ENCODE measurements around the gene FICD.
"Not testable (repeated sequence)": the region's sequence is repeated elsewhere in the genome, so short reads cannot be mapped to it uniquely, and the experiment has no call there.

Gene FICD

DNA sequence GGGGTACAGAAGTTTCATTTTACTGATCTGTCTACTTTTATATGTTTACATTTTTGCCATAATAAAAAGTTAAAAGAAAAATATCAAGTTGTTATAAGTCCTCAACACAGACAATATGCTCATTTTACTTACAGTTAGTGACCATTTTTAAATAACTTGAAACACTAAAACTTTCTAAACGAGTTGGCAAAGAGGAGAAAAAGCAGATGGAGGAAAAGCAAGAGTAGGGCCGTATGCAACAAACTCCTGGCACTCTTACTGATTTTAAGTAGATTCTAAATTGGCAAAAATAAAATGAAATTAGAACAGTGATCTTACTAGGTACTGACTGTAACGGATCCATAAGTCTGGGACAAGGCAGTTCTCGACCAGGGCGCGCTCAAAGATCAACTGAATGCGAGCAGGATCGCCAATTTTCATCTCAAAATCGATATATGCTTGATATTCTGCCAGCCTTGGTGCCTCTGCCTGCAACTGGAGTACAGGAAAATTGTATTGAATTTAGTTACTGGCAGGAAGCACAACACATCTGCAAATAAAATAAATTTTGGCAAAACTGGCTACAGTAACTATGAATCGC, 23.6 kb downstream of the FICD start:
- DNase-seq: no peak

DNA sequence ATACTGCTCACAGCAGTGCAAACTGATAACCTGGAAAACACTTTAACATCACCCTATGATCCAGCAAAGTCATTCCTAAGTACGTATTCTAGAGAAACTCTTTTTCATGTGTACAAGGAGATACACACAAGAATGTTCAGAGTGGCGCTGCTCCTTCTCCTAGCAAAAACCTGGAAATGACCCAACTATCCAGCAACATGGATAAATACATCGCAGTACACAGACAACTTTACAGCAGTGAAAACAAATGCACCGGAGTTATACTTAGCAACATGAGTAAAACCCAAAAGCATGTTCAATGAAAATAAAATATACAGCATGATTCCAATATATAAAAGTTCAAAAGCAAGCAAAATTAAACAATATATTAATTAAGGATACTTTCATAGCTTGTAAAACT, 27.2 kb downstream of the FICD start:
- DNase-seq: no peak

DNA sequence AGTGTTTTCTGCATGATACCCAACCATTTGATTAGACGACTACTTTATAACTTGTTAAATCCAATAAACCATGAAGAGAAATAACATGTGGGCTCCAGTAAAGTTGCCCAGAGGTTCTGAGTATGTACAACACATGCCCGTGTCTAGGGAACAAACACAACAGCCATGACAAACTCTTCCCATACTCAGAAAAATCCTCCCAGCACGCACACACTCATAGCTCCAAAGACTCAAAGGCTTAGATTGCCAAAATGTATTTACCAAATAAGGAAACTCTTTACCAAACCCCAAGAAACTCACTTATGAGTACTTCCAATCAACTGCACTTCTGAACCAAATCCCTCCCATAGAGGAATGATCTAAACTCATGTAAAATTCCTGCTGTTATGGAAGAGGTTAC, 28.6 kb downstream of the FICD start:
- no peak for DNase-seq

DNA sequence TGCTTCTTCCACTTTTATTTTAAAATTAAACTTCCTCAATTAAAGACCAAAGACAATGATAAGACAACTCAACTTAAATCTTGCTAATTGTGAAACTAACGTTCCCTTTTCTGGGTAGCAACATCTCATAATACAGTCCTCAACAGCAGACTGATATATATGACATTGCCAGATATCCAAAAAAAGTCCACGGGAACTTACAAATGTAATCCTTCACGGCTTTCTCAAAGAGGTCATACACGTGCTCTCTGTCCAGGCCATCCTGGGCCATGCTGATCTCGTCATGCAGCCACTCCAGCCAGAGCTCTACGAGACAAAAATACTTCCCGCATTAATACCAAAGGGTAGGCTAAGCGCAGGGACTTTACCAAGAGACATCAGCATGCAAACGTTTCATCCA, 32.6 kb downstream of the FICD start:
- no peak for DNase-seq

DNA sequence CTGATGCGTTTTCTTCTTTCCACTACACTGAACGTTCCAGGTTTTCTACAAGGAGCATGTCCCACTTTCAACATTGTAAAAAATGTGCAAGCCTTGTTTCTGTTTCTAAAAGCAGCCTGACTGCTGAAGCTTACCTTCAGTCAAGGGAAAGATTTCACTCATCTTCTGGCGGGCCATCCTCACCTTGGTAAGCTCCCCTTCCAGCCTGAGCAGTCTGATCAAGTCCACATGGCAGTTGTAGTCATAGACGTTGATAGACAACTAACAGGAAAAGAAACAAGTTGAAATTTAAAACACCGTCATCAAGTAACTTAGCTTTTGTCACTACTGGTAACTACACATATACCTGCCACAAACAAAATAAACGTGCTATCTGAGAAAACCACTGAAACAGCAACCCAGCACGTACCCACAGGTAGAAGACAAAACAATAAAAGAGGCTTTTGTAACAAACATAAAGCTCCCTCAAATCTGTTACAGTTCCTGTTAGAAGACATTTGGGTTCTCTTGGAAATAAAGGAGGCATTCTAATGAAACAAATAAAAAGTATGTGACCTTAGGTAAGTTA, 34.0 kb downstream of the FICD start:
- DNase-seq: no peak

DNA sequence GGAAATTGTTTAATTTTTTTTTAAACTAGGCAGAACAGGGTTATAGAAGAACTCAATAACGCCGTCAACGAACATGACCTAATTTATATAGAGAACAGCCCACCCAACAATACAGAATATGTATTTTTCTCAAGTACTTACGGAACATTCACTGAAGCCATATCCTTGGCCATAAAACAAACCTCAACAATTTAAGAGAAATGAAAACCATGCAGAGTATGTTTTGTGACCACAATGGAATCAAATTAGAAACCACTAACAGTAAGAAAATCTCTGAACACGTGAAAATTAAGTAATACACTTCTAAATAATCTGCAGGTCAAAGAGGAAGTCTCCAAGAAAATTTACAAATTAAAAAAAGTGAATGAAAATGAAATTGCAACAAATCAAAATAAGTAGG, 36.5 kb downstream of the FICD start:
- DNase-seq: no peak

DNA sequence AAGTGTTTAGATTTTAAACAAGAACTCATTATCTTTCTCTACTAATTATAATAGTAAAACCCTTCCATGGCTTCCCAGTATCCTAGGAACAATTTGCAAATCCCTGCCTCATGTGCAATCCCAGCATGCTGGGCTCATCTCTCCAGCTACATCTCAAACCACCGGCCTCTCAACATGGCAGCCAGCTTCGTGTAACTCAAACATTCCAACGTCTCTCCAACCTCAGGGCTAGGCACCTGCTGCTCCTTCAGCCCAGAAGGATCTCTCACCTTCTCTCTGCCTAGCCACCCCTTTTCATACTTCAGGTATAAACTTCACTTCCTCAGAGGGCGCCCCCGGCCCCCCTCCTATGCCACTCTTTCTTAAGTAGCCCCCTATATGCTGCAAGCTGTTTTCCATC, 38.7 kb downstream of the FICD start:
- DNase-seq: no peak

DNA sequence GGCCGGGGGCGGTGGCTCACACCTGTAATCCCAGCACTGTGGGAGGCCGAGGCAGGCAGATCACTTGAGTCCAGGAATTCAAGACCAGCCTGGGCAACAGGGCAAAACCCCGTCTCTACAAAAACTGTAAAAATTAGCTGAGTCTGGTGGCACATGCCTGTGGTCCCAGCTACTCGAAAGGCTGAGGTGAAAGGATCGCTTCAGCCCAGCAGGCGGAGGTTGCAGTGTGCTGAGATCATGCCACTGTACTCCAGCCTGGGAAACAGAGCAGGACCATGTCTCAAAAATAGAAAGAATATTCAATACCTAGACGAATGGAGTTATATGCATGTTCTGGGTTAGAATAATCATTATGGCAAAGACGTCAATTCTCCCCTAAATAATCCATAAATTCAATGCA, 40.3 kb downstream of the FICD start:
- not testable (repeated sequence) for DNase-seq

DNA sequence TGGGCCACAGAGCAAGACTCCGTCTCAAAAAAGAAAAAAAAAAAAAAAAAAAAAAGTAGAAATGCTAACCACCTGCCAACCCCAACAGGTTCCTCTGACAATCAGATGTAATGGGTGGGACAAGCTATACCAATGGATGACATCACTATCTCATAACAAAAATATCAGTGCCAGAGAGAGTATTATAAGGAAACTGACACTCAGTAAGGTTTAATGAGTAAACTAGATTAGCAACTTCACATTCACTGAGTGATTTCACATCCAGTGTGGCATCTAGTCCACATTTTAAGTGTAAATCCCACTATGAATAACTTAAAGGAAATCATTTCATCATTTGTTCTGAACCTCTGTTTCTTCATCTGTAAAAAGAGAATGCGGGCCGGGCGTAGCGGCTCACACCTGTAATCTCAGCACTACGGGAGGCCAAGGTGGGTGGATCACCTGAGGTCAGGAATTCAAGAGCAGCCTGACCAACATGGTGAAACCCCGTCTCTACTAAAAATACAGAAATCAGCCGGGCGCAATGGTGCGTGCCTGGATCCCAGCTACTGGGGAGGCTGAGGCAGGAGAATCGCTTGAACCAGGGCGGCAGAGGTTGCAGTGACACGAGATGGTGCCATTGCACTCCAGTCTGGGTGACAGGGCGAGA, 44.1 kb downstream of the FICD start:
- no peak for DNase-seq

DNA sequence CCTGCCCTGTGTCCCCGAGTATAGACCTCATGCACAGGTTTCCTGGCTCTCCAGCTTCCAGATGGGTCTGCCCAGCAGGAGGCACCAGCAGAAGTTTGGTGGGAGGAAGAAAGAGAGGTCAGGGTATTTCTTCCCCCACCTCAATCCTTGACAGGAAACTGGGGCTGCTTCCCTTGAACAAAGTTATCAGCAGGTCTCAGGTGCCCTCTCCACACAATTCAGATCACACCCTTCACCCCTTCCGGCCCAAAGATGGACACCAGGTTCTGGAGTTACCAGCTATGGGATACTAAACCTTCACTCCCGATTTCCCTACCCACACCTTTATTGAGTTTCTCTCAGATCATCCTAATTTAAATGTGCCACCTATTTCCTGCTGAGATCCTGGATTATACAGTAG, 44.7 kb downstream of the FICD start:
- no peak for DNase-seq

DNA sequence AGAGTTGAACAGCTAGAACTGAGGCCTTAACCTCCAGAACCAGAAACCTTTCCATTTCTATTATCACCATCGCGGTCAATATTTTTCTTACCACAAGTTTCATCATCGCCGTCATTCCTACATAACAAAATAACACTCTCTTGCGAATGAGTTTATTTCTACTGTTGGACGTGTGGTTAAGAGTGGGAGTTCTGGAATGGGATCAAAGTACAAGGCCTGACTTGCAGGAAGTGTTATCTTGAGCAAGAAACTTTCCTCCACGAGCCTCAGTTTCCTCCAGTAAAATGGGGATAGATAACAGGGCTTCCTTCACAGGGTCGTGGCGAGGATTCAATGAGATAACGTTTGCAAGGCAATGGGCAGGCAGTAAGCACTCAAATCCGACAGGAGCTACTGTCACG, 45.2 kb downstream of the FICD start:
- DNase-seq: no peak

DNA sequence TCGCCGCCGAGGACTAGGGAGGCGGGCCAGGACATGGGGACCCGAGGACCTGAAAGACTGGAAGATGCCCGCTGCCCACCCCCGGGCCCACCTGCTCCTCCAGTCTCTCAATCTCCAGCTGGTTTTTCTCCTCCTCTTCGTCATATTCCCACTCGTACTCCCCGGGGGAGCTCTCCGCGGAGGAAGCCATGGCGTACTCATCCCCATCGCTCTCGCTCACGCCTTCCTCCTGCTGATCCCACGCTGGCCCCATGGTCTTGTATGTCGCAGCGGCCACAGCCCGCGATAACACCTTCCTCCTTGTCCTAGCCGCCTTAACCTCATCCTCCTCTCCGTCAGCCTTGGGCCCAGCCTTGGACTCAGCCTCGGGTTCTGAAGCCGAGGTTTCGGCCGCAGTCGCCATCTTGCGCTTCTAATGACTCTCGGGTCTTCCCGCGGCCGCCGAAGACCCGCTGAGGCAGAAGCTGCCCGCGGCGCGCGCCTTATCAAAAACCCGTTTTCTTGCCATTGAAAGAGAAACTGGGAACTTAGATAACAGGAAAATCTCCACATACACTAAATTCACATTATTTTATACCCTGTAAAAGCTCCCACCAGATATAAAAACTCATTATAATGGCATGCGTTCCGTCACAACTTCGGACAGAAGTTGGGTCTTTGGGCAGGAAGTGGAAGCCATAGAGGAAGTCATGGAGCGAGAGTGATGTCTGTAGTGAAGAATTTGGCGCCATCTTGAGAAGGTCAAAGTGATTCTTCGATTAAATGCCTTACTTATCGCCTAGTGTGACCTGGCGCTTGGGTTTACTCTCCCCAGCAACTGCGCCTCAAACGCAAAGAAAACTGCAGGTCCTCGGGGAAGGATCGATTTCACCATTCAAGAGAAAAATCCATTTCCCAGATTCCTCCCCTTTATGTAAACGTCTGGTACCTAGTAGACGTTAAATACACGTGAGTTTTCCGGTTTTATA, 46.0 kb downstream of the FICD start, which contains the start of gene SART3:
Gene SART3, minus strand, starts transcription at position 422 of the 968 bp plus-strand sequence. Its CDS starts 19 bp downstream, at position 403.
- DNase-seq: peak; percentile 91

DNA sequence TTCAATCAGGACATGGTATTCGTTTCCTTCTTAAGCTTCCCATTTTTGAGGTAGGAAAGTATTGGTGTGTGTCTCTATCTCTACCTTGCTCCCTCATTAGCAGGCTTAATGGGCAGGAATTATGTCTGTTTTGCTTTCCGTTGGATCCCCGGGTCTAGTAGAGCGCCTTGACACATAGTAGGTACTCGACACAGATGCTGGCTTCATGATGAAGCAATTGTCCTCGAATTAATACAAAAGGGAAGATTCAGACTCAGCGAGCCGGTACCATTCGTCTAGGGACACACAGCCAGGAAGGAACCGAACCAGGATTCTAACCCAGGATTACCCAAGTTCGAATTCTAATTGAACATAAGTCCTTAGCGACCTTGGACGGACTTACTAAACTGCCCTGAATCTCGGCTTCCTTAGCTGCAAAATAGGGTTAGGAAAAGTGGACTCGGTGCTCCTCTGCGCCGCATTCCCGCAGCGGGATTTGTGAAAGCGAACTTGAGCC, 46.8 kb downstream of the FICD start:
- DNase-seq: peak; percentile 48

DNA sequence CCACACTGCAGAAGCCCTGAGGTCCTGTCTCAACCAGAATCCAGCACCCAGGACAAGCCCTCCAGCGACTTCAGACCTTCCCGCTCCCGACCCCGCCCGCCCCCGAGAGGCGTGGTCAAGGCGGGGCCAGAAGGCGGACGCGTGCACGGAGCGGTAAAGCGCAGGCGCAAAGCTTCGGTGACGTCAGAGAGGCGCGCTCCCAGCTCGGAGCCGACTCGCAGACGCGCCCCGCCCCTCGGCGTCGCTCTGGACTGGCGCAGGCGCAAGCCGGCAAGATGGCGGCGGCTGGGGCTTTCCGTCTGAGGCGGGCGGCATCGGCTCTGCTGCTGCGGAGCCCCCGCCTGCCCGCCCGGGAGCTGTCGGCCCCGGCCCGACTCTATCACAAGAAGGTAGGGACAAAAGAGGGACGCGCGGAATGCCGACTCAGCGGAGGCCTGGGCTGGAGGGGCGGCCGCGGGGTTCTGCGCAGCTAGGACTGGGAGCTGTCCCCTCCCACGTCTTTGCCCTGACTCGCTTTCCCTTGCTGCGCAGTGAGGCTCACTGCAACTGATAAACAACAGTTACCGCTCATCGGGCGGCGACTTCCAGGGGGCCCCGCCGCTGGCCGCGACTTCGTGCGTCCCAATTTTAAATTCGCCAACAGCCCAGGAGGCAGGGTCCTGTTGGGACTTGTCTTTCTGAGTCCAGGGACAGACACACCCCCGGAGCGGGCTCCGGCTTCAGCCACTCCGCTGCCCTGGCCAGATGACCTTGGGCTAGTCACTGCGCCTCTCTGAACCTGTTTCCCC, 47.5 kb downstream of the FICD start, which contains the start of gene ISCU:
Gene ISCU, plus strand, starts transcription at position 249 of the 788 bp plus-strand sequence. Its CDS starts 27 bp downstream, at position 276.
- DNase-seq: peak; percentile 91

DNA sequence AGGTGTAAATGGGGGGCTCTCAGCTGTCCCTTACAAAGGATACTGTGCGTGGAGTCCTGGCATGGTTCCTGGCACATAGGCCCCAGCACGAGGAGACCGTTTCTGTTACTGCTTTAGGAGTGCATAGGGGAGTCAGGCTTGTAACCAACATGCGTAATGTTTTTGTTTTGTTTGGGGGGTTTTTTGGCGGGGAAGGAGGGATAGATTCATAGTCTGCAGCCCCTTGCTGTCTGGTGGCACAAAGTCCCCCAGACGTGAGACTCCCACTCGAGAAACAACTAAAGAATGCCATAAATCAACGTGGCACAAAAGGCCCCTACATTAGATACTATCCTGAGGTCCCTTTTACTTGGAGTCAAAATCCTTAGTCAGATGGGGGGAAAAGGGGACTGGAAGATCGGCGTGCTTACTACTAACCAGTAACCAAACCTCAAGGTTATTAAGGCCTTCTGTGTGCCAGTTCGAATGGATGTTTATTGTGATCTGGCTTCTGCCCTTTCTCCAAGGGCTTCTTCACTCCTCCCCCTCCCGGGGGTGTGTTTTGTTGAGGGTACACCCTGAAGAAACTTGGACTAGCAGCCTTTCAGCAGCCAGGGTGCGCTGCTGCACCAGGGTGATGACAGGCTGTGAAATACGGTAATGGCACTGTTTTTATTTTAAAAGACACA, 48.2 kb downstream of the FICD start:
- DNase-seq: peak; percentile 67

DNA sequence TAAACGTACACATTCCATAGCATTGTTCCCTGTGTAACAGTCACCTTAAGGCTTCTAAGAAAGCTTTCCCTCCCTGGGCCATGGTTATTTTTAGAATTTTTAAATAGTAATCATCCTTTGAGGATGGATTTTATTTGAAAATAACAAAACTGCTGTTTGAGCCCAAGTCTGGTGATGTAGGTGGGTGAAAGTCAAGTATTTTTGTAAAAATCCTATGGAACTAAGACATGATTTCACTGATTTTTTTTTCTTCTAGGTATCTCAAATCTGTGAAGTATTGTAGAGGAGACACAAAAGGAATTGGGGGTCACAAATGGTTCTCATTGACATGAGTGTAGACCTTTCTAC, 48.7 kb downstream of the FICD start:
- DNase-seq: no peak

DNA sequence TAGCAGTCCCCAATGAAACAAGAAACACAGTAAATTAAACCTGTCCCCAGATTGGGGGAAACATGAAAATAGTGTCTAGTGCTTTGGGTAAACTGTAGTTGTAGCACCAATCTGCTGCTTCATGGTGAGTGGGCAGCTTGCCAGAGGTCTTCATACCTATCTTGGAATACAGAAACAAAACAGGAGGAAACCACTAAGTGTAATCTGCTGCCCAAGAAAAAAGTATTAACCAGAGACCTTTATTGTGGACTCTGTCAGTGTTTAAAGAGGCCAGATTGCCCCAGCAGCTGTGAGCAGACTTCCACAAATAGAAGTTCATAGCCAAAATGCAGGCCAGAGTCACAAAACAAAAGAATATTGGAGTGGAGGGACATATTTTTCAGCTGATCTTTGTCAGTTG, 49.6 kb downstream of the FICD start:
- DNase-seq: no peak

DNA sequence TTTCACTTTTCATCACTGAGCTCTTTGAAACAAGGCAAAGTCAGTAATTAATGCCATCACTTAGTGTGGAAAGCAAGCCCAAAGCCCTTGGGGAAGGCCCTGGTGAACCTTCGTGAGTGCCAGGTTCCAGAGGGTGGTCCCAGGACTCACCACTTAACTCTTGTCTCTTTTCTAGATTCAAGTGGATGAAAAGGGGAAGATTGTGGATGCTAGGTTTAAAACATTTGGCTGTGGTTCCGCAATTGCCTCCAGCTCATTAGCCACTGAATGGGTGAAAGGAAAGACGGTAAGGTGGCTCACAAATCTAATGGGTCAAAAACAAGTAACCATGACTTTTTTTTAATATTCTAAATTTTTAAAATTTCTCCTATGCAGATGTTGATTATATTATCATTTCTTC, 50.1 kb downstream of the FICD start:
- DNase-seq: no peak

DNA sequence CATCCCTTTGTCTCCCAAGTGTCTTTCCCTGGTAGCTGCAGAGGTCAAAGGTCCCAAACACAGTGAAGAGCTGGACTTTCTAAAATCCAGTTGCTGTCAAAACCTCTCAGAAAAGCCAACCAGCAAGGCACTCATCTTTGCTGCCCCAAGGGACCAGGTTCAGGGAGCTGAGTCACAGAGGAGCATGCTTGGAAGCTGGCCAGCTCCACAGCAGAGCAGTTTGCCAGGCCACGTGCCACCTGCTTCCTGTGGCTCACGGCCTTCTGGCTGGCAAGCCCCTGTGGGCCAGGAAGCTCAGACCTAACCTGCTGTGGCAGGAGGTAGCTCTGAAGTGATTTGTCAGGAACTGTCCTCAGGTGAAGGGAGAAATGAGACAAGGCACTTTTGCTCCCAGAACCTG, 50.9 kb downstream of the FICD start:
- DNase-seq: peak; percentile 16

DNA sequence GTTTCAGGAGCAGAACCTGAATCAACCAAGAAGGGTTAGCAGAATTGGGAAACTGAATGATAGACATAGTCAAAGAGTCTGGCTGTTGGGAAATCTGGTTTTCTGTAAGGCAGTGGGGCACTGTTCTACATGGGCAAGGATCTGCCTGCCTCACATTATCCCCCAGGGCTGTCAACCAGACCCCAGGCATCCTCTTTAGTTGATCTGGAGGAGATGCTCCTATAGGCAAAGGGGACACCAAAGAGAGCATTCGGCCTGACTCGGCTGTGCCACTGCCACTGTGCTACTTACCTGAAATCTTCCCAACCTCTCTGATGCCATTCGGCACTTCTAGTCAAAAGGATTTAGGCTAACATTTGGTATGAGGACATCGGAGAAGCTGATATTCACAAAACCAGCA, 51.4 kb downstream of the FICD start:
- DNase-seq: no peak

DNA sequence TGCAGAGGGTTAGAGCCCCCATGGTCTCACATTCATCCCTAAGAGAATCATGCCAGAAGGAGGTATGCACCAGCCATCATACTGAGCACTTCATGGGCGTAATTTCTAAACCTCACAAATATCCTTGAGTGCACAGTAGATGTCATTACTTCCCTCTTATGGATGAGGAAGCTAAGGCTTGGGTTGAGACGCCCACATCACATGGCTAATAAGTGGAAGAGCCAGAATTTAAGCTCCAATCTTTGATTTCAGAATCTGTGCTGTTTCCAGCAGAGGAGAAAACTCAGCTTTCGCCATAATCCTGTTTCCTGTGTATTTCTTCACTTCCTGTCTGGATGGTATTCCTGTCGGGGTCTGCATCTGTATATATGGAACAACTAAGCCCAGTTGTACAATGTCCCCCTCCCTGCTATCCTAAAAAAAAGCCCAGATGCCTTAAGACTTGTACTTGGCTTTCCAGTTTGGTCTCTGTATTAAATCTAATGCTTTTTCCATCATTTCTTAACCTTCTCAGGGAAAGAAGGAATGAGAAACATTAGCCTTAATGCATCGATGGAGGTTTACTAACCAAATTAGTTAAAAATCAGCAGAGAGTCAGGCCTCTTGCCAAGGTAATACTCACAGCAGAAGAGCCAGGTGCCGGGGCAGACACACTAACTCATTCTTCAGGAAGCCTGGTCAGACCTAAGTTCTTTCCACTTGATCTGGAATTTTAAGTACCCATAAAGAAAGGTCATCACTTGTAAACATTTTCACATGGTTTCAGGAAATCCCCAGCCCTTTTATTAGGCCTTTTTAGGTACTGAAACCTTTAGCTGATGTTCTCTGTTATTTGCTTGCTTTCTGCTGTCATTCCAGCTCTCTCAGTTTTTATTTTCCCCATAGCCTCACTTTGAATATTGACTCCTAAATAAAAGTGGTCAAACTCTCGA, 52.6 kb downstream of the FICD start:
- peak; percentile 36 for DNase-seq

All from kidney glomerular epithelial cell (primary cell).